Epithelial cell of esophagus (primary cell): ENCODE data around the gene FEZ2.

Experiments
- DNase-seq: peaks from one replicate; pipeline ENCODE4 v3.0.0; 2010; ENCODE audit warnings: low read depth
- H3K4me3 ChIP-seq: 2 replicates; pipeline ENCODE4 v1.5.1; 2011; ENCODE audit warnings: mild to moderate bottlenecking, low read length, control low read depth
- CTCF ChIP-seq: IDR thresholded peaks from 2 replicates; pipeline ENCODE4 v1.5.1; 2011; ENCODE audit warnings: low read depth, mild to moderate bottlenecking, low read length, control low read depth, inconsistent platforms; ENCODE audit not compliant: insufficient read depth; ENCODE audit errors: missing control alignments

Gene FEZ2

GRCh38 chr2:36597532-36598377, at the start of gene FEZ2:
Gene FEZ2 (minus strand): TSS chr2:36598168. CDS start chr2:36598142, 26 bp downstream.
- TF ChIP-seq CTCF: no peak
- peak; percentile 73 for DNase-seq
- H3K4me3 ChIP-seq: peak within 1 kb of the TSS; percentile 70

- DNase-seq: no peak
- no peak overlapping the region for H3K4me3 ChIP-seq
- no peak for TF ChIP-seq CTCF
Measured at GRCh38 chr2:36634981-36635597, 37.1 kb upstream of the FEZ2 start.

- peak; percentile 41 for DNase-seq
- no peak for TF ChIP-seq CTCF
- H3K4me3 ChIP-seq: no peak overlapping the region
Measured at GRCh38 chr2:36633470-36634092, 35.6 kb upstream of the FEZ2 start.

GRCh38 chr2:36626756-36627155, 28.8 kb upstream of the FEZ2 start:
- no peak overlapping the region for H3K4me3 ChIP-seq
- no peak for DNase-seq
- TF ChIP-seq CTCF: no peak

- no peak for TF ChIP-seq CTCF
- H3K4me3 ChIP-seq: no peak overlapping the region
- no peak for DNase-seq
Measured at GRCh38 chr2:36626071-36626470, 28.1 kb upstream of the FEZ2 start.

GRCh38 chr2:36625304-36625703, 27.3 kb upstream of the FEZ2 start:
- no peak for DNase-seq
- H3K4me3 ChIP-seq: no peak overlapping the region
- TF ChIP-seq CTCF: no peak

- no peak for TF ChIP-seq CTCF
- no peak for DNase-seq
Measured at GRCh38 chr2:36620321-36620720, 22.4 kb upstream of the FEZ2 start.

More at GRCh38 chr2:36620321-36620720, 22.4 kb upstream of the FEZ2 start:
- no peak overlapping the region for H3K4me3 ChIP-seq
